ENCODE results near the gene CEL.
"Not testable (repeated sequence)": the region's sequence is repeated elsewhere in the genome, so short reads cannot be mapped to it uniquely, and the experiment has no call there.

CEL gene

DNA sequence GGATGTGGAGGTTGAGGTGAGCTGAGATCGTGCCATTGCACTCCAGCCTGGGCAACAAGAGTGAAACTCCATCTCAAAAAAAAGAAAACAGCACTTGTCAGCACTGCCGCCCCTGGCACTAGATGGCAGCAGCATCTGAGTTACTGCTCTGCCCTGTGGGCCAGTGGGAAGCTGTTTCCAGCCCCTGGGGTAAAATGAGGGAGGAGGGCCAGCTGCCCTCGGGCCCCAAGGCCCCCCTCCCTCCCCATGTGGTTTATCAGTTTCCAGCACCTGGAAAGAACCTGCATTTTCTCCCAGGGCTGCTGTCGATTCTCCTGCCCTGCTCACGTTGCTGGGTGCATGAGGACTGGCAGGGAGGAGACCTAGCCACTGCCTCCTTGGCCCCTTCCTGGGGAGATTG, 13.2 kb upstream of the CEL start:
- no peak for FAIRE-seq

DNA sequence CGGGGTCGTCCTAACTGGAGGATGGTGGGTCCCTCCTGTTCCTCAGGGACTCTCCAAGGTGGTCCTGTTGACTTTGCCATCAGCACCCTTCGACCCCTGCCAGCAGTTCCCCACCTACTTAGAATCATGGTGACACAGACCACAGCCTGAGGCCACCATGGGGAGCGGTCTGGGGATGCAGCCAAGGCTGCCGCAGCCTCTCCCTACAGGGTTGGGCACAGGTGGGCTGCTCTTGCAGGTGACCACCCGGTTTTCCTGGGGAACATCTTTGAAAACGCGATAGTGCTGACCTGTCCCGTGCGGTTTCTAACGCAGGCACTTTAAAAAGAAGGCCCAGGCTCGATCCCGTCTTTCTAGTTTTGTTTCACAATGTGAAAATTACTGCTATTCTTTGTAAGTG, 12.7 kb upstream of the CEL start:
- no peak for FAIRE-seq

DNA sequence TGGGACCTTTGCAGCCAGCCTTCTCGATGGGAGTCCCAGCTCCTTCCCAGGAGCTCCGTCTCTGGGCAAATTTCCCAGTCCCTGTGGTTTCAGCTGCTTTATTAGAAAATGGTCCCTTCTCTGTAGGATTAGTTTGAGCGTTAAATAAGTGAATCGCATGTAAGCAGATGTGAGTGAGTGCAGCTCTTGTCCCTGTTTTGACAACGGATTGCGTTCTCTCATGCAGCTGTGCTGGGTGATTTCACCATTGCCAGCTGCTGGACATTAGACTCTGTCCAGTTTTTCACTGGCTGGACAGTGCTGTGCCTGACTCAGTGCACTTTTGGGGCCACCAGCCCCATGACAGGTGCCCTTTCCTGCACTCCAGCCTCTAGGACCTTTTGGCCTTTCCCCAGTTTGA, 11.6 kb upstream of the CEL start:
- FAIRE-seq = no peak

DNA sequence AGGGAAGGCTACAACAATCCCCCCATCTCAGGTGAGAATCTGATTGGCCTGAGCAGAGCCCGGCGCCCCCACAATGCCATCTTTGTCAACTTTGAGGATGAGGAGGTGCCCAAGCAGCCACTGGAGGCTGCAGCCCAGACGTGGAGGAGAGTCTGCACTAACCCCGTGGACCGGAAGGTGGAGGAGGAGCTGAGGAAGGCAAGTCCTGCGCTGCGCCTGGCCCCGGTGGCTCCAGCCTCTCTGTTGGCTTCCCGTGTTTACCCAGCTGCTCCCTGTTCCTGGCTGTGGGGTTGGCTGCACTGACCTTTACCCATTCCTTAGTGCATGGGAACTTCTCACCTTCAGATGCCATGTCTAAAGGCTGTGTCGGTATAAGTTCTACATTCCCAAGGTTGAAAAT, 11.0 kb upstream of the CEL start:
- no peak for FAIRE-seq

DNA sequence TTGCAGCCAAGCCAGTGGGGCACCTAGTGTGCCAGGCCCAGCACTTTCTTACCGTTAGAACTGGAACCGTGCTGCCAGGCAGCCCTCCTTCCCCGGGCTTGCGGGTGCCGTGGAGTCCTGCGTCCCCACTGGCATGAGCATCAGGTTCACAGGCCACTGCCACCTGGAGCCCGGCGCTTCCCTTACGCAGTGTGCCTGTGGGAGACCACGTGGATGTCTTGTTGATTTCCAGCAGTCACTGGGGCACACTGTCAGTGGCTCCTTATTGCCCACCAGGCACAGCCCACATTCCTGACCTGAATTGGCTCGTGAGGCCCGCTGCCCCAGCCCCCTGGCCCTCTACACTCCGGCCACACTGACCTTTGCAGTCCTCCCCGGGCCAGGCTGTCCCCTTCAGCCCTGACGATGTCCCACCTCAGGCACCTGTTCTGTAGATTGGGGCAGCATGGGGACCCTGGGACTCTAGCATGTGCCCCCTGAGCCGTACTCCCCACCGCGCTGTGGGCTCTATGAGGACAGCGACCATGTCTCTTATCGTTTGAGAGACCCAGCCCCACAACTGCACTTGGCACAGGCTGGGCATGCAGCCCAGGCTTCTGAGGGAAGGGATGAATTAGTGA, 10.4 kb upstream of the CEL start:
- FAIRE-seq = no peak

DNA sequence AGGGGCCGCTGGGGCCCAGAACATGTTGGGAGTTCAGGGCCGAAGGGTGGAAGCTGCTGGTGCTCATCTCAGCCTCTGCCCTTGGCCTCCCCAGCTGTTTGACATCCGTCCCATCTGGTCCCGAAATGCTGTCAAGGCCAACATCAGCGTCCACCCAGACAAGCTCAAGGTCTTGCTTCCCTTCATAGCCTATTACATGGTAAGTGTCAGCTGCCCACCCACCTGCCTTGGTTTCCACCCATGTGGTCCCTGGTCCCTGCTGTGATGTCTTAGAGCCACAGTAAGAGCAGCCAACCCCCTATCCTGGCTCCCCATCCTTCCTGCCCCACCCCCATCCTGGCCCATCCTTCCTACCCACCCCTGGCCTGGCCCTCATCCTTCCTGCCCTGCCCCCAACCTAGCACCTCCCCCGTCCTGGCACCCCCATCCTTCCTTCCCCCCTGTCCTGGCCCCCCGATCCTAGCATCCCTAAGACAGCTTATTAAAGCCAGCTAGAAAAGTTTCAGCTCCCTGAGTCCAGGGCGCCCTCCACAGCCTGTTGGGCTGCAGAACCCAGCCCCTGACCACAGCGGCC, 9.7 kb upstream of the CEL start:
- FAIRE-seq = no peak

DNA sequence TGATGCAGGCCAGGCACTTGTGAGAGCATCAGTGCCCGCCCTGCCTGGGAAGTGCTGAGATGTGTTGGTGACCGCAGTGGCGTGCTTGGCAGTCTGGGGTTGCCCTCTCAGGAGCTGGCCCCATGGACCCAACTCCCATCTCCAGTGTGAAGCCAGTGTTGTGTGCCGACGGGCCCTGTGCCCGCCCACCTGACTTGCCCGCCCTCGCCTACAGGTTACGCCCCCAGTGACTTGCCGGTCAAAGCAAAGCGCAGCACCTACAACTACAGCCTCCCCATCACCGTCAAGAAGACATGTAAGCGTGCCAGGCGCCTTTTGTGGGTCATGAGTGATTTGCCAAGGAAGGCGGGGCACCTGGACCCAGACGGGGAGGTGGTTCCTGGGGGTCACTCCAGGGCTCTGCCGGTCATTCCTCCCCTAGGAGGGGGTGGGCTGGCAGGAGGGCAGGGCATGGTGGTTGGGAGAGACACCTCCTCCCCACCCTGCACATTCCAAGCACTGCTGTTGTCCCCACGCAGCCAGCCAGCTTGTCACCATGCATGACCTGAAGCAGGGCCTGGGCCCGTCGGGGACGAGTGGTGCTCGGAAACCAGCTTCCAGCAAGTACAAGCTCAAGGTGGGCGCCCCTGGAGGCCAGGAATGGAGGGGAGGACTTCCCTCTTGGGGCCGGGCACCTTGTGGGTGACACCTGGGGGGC, 7.4 kb upstream of the CEL start:
- FAIRE-seq = no peak

DNA sequence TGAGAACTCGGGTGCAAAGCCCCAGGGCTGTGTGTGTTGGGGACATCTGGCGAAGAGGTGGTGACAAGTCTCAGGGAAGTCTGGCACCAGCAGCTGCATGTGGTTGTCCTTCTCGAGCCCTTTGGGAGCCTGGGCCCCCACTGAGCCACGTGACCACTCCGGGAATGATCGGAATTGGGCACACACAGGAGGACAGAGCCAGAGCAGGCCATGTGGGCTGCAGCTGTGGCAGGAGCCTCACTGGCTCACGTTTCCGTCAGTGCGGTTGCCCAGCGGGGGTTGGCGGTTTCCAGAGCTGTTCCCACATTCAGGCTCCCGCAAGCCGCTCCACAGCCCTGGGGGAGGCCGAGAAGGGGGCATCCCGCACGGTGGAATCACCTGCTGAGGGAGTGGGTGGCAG, 6.8 kb upstream of the CEL start:
- FAIRE-seq = no peak

DNA sequence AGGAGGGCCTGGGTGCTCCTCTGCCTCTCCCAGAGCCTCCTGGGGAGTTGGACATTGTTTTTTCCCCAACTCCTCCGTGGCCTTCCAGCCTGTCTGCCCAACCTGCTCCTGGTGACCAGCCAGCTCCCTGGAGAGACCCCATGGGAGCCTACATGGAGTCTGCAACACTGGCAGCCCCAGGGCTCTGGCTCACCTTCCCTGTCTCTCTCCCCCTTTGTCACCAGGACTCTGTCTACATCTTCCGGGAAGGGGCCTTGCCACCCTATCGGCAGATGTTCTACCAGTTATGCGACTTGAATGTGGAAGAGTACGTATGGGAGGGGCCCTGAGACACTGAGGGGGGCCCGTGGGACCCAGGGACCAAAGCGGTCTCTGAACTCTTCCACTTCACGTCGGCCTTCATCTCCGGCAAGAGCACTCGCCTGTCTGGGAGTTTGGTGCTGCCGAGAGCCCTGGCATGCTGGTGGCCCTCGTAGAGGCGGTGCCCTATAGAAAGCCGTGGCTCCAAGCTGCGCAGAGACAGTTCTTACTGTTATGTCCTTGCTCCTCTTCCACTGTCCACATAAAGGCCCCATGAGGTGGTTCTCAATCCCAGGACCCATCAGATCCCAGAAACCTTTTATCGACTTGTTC, 5.9 kb upstream of the CEL start:
- FAIRE-seq = no peak

DNA sequence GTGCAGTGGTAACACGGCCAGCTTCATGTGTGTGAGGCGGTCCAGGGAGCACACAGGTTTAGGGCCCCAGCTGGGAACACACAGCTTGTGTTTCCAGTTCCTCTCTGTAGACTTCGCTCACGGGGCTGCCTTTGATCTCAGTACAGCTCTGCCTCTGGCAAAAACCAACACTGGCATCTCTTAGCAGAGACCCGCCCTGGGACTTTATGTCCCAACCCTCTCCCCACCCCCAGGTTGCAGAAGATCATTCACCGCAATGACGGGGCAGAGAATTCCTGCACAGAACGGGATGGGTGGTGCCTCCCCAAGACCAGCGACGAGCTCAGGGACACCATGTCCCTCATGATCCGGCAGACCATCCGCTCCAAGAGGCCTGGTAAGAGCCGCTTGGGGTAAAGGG, 5.2 kb upstream of the CEL start:
- FAIRE-seq = no peak

DNA sequence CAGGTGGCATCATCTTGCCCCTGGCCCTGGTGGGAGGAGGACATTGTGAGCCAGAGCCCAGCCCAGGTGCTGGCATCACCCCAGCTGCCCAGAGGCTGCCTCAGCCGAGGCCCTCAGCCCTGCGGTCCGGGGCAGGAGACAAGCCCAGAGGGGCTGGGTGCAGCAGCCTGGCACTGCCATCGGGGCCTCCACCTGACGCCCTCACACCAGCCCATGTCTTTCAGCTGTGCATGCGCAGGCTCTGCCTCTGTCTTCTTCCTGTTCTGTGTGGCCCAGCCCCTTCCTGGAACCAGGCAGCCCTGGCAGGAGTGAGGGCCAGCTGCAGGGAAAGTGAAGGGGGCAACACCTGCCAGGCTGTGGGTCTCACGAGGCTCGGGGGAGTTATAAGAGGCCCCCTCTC, 4.8 kb upstream of the CEL start:
- no peak for FAIRE-seq

DNA sequence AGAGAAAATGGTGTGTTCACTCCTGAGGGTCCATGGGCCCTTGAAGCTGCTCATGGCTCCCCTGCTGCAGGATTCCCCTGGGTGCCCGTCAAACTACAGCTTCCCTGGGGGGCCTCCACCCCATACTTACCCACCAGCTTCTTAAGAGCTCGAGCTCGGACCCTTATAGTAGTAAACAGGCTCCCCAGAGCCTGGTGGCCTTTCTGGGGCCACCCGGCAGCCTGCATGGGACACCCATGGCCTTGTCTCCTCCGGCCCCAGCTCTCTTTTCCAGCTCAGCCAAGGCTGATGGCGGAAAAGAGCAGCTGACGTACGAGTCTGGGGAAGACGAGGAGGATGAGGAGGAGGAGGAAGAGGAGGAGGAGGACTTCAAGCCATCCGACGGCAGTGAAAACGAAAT, 4.2 kb upstream of the CEL start:
- no peak for FAIRE-seq

DNA sequence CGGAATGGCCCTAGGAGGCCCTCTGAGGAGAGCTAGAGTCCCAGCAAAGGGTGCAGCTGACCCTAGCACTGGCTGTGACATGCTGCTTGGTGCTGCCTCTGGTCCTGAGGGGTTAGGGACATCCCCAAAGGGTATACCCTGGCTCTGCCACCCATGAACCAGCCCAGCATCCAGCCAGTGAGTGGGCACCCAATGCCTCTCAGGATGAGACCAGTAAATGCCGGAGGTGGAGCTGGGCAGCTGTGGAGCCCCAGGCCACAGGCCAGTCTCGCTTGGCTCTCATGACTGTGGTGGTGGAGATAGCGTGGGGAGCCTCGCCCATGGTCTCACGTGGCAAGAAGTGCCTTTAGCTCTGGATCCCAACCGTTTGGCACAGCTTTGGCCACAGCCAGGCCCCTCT, 3.7 kb upstream of the CEL start:
- no peak for FAIRE-seq

DNA sequence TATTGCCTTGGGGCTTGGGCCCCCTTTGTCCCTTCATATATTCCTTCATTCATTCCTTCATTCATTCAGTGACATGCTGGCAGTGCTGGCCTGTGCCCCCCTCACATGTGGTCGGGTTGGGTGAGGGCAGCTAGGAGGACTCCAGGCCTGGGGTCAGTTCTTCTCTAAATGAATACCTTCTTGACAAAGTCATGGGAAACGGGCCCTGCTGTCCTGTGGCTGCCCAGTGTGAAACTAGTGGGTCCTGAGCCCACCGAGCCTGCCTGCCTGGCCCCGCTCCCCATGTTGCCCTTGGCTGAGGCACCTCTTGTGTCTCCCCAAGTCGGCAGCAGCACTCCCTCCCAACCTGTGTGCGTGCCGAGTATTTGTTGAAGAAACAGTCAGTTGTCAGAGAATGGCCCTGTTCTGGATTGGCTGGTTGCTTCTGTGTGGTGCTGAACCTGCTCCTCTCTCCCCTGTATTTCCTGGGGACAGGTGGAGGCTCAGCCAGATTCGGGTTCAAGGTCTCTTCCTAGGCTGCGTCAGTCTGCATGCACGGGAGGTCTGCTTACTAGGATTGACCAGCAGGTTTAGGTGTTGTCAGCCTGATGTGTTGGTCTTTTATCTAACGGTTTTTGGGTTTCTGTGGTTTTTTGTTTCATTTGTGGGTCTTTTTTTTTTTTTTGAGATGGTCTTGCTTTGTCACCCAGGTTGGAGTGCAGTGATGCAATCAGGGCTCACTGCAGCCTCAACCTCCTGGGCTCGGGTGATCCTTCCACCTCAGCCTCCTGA, 3.0 kb upstream of the CEL start:
- no peak for FAIRE-seq

DNA sequence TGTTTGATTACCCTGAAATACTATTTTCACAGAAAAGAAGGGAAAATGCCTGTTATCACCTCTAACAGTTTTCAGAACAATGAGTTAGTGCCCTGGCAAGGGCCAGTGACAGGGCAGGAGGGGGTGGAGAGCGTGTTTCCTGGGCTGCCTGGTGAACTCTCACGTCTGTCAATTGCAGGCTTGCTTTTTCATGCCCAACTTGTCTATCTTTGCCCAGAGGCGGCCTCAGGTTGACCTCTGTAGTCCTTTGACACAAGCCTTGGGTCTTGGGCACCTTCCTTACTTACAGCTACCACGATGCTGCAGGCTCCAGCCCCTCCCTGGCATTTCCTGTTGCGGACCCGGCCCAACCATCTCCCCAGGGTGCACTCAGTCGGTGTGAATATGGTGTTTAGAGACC, 2.2 kb upstream of the CEL start:
- no peak for FAIRE-seq

DNA sequence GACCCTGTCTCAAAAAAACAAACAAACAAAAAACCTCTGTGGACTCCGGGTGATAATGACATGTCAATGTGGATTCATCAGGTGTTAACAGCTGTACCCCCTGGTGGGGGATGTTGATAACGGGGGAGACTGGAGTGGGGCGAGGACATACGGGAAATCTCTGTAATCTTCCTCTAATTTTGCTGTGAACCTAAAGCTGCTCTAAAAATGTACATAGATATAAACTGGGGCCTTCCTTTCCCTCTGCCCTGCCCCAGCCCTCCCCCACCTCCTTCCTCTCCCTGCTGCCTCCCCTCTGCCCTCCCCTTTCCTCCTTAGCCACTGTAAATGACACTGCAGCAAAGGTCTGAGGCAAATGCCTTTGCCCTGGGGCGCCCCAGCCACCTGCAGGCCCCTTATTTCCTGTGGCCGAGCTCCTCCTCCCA, 1.4 kb upstream of the CEL start:
- FAIRE-seq = no peak

DNA sequence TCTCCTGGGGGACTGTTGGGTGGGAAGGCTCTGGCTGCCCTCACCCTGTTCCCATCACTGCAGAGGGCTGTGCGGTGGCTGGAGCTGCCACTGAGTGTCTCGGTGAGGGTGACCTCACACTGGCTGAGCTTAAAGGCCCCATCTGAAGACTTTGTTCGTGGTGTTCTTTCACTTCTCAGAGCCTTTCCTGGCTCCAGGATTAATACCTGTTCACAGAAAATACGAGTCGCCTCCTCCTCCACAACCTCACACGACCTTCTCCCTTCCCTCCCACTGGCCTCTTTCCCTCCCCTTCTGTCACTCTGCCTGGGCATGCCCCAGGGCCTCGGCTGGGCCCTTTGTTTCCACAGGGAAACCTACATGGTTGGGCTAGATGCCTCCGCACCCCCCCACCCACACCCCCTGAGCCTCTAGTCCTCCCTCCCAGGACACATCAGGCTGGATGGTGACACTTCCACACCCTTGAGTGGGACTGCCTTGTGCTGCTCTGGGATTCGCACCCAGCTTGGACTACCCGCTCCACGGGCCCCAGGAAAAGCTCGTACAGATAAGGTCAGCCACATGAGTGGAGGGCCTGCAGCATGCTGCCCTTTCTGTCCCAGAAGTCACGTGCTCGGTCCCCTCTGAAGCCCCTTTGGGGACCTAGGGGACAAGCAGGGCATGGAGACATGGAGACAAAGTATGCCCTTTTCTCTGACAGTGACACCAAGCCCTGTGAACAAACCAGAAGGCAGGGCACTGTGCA, 590 bp upstream of the CEL start:
- FAIRE-seq = not testable (repeated sequence)

DNA sequence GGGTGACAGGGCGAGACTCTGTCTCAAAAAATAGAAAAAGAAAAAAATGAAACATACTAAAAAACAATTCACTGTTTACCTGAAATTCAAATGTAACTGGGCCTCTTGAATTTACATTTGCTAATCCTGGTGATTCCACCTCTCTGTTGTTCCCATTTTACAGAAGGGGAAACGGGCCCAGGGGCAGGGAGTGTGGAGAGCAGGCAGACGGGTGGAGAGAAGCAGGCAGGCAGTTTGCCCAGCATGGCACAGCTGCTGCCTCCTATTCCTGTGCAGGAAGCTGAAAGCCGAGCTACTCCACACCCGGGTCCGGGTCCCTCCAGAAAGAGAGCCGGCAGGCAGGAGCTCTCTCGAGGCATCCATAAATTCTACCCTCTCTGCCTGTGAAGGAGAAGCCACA, 788 bp downstream of the CEL start:
- FAIRE-seq = not testable (repeated sequence)

DNA sequence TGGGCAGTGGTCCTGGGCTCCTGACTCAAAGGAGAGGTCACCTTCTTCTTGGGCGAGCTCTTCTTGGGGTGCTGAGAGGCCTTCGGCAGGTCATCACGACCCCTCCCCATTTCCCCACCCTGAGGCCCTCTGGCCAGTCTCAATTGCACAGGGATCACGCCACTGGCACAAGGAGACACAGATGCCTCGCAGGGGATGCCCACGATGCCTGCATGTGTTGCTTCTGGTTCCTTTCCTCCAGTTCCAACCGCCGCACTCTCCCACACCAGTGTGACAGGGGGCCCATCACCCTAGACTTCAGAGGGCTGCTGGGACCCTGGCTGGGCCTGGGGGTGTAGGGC, 1.3 kb downstream of the CEL start:
- FAIRE-seq = no peak

DNA sequence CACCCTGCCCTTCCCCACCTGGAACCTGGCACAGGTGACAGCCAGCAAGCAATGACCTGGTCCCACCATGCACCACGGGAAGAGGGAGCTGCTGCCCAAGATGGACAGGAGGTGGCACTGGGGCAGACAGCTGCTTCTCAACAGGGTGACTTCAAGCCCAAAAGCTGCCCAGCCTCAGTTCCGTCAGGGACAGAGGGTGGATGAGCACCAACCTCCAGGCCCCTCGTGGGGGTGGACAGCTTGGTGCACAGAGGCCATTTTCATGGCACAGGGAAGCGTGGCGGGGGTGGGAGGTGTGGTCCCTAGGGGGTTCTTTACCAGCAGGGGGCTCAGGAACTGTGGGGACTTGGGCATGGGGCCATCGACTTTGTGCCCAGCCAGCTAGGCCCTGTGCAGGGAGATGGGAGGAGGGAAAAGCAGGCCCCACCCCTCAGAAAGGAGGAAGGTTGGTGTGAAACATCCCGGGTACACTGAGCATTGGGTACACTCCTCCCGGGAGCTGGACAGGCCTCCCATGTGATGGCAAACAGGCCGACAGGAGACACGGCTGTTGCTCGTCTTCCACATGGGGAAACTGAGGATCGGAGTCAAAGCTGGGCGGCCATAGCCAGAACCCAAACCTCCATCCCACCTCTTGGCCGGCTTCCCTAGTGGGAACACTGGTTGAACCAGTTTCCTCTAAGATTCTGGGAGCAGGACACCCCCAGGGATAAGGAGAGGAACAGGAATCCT, 1.9 kb downstream of the CEL start:
- FAIRE-seq = no peak

DNA sequence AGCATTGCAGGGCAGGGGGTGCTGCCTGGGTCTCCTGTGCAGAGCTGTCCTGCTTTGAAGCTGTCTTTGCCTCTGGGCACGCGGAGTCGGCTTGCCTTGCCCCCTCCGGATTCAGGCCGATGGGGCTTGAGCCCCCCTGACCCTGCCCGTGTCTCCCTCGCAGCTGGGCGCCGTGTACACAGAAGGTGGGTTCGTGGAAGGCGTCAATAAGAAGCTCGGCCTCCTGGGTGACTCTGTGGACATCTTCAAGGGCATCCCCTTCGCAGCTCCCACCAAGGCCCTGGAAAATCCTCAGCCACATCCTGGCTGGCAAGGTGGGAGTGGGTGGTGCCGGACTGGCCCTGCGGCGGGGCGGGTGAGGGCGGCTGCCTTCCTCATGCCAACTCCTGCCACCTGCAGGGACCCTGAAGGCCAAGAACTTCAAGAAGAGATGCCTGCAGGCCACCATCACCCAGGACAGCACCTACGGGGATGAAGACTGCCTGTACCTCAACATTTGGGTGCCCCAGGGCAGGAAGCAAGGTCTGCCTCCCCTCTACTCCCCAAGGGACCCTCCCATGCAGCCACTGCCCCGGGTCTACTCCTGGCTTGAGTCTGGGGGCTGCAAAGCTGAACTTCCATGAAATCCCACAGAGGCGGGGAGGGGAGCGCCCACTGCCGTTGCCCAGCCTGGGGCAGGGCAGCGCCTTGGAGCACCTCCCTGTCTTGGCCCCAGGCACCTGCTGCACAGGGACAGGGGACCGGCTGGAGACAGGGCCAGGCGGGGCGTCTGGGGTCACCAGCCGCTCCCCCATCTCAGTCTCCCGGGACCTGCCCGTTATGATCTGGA, 2.7 kb downstream of the CEL start:
- no peak for FAIRE-seq

Data from colon (tissue), 2 donors.